ENCODE data around the gene PPP2R2C. TPM values are rescaled to one million over a fixed set of nuclear protein-coding genes. Genes with fewer than 3 reads are reported as not detected.

PPP2R2C gene
- total RNA-seq, 1 experiment from 2014 or later = 9.5 TPM

DNA sequence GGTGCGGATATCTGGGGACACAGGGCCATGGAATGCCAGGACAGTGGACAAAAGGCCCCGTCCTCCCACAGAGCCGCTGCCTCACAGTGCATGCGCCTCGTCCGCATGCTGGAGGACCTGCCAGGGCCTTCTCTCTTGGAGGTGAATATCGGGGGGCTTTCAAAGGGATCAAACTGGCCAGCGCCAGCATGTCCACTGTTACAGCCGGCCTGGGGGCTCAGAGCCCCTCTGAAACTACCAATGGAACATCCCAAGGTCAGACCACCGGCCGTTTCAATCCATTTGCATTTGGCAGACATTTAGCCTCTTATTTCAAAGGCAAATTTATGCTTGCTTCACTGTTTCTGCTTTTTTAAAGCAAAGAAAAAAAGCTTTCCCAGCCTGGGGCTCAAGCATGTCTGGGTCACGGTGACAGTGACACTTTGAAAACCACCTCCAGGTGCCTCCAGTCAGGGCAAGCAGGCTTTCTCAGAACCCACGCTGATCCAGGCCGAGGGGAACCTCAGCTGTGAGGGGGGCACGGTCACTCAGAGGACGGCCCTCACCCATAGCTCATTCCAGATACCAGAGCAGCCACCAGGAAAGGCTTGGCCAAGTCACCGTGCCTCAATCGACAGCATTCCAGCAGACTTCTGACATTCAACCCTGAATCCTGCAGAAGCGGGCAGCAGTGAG, 57.2 kb downstream of the PPP2R2C start:
- ATAC-seq = no peak
- Histone ChIP-seq H3K4me2 (ENCODE audit: low read length) (no peak overlapping the region), H3K4me1 (ENCODE audit: insufficient read depth, low read length) (no peaks in the 10 kb centered on the region), H3K9me3 (ENCODE audit: low read length) (no peaks in the 10 kb centered on the region), H3K27me3 (ENCODE audit: low read length) (no peaks in the 10 kb centered on the region), H3K9me2 (replicated peaks; ENCODE audit: low read length) (no peaks in the 10 kb centered on the region), H3K27ac (ENCODE audit: low read length) (no peak overlapping the region), H4K20me1 (ENCODE audit: low read length) (no peaks in the 10 kb centered on the region), H3F3A (ENCODE audit: low read length, unreplicated experiment) (no peaks in the 10 kb centered on the region), H2AFZ (ENCODE audit: low read length) (no peak overlapping the region), H3K9ac (ENCODE audit: low read length) (no peak overlapping the region), H3K79me2 (ENCODE audit: low read length) (no peaks in the 10 kb centered on the region), H3K4me3 (ENCODE audit: low read length) (no peak overlapping the region), H3K36me3 (ENCODE audit: low read depth, low read length) (no peaks in the 10 kb centered on the region)
- TF ChIP-seq, protein P1, sequence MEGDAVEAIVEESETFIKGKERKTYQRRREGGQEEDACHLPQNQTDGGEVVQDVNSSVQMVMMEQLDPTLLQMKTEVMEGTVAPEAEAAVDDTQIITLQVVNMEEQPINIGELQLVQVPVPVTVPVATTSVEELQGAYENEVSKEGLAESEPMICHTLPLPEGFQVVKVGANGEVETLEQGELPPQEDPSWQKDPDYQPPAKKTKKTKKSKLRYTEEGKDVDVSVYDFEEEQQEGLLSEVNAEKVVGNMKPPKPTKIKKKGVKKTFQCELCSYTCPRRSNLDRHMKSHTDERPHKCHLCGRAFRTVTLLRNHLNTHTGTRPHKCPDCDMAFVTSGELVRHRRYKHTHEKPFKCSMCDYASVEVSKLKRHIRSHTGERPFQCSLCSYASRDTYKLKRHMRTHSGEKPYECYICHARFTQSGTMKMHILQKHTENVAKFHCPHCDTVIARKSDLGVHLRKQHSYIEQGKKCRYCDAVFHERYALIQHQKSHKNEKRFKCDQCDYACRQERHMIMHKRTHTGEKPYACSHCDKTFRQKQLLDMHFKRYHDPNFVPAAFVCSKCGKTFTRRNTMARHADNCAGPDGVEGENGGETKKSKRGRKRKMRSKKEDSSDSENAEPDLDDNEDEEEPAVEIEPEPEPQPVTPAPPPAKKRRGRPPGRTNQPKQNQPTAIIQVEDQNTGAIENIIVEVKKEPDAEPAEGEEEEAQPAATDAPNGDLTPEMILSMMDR (conservative IDR thresholded peaks at IDR 0.05; ENCODE audit: low read depth, low read length) = no peak
- TF ChIP-seq EZH2phosphoT487 (IDR thresholded peaks at IDR 0.05; ENCODE audit: borderline replicate concordance, low read length) (no peak), EZH2 (IDR thresholded peaks at IDR 0.05; ENCODE audit: low read length, unreplicated experiment) (no peak)
- intact Hi-C loops (cut with micrococcal nuclease) = no loop called here
- no TSS peak for BruUV-seq (replicated peaks)
- DNase-seq = no peak
- ChIA-PET CTCF (no interaction called here), POLR2A (ENCODE audit: unreplicated experiment) (no interaction called here)

DNA sequence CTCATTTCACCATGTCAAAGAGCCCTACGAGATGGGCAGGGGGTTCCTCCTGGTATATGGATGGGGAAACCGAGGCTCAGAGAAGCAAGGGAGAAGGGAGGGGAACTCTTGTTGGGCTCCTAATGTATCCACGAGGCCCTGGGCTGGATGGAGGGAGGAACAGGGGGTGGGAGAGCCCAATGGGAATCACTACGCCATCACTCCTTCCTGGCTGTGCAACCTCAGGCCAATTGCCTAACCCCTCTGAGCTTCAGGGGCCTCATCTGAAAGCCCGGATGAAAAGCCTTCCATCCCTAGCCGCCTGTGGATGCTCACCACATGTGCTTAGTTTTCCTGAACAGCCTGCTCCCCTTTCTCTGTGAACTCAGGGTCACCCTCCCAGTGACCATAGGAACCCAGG, 57.8 kb downstream of the PPP2R2C start:
- H3F3A ChIP-seq (ENCODE audit: low read length, unreplicated experiment) = no peaks in the 10 kb centered on the region
- H3K79me2 ChIP-seq (ENCODE audit: low read length) = no peaks in the 10 kb centered on the region
- H4K20me1 ChIP-seq (ENCODE audit: low read length) = no peaks in the 10 kb centered on the region
- H3K27me3 ChIP-seq (ENCODE audit: low read length) = no peaks in the 10 kb centered on the region
- no peaks in the 10 kb centered on the region for H3K9me2 ChIP-seq (replicated peaks; ENCODE audit: low read length)
- H2AFZ ChIP-seq (ENCODE audit: low read length) = no peak overlapping the region
- intact Hi-C loops (cut with micrococcal nuclease) = no loop called here
- TF ChIP-seq EZH2 (IDR thresholded peaks at IDR 0.05; ENCODE audit: low read length, unreplicated experiment) (no peak), EZH2phosphoT487 (IDR thresholded peaks at IDR 0.05; ENCODE audit: borderline replicate concordance, low read length) (no peak)
- TF ChIP-seq, protein P1 (conservative IDR thresholded peaks at IDR 0.05; ENCODE audit: low read depth, low read length) = no peak
- no peak overlapping the region for H3K27ac ChIP-seq (ENCODE audit: low read length)
- no peak overlapping the region for H3K4me2 ChIP-seq (ENCODE audit: low read length)
- no peak for ATAC-seq
- H3K36me3 ChIP-seq (ENCODE audit: low read depth, low read length) = no peaks in the 10 kb centered on the region
- no peaks in the 10 kb centered on the region for H3K4me1 ChIP-seq (ENCODE audit: insufficient read depth, low read length)
- no peaks in the 10 kb centered on the region for H3K9me3 ChIP-seq (ENCODE audit: low read length)
- POLR2A ChIA-PET (ENCODE audit: unreplicated experiment) = no interaction called here
- no peak for DNase-seq
- BruUV-seq (replicated peaks) = no TSS peak
- CTCF ChIA-PET = no interaction called here
- no peak overlapping the region for H3K9ac ChIP-seq (ENCODE audit: low read length)
- H3K4me3 ChIP-seq (ENCODE audit: low read length) = no peak overlapping the region

DNA sequence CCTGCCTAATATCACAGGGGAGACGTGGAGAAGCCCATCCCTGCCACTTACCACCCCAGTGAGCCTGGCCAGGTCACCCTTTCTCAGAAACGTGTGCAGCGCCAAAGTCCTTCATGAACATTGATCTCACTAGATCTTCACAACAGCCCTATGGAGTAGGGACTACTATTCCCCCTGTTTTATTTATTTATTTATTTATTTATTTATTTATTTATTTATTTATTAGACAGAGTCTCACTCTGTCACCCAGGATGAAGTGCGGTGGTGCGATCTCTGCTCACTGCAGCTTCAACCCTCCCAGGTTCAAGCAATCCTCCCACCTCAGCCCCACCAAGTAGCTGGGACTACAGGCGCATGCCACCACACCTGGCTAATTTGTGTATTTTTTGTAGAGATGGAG, 61.8 kb downstream of the PPP2R2C start:
- Histone ChIP-seq H3K4me1 (ENCODE audit: insufficient read depth, low read length) (no peaks in the 10 kb centered on the region), H3K79me2 (ENCODE audit: low read length) (no peaks in the 10 kb centered on the region), H3K9me3 (ENCODE audit: low read length) (no peaks in the 10 kb centered on the region), H3K4me3 (ENCODE audit: low read length) (no peak overlapping the region), H3K36me3 (ENCODE audit: low read depth, low read length) (no peaks in the 10 kb centered on the region), H2AFZ (ENCODE audit: low read length) (no peak overlapping the region), H3F3A (ENCODE audit: low read length, unreplicated experiment) (no peaks in the 10 kb centered on the region), H3K9ac (ENCODE audit: low read length) (no peak overlapping the region), H3K27ac (ENCODE audit: low read length) (no peak overlapping the region), H4K20me1 (ENCODE audit: low read length) (no peaks in the 10 kb centered on the region), H3K9me2 (replicated peaks; ENCODE audit: low read length) (no peaks in the 10 kb centered on the region), H3K4me2 (ENCODE audit: low read length) (no peak overlapping the region), H3K27me3 (ENCODE audit: low read length) (no peaks in the 10 kb centered on the region)
- ATAC-seq (no peak), DNase-seq (no peak)
- ChIA-PET CTCF (no interaction called here), POLR2A (ENCODE audit: unreplicated experiment) (no interaction called here)
- no TSS peak for BruUV-seq (replicated peaks)
- intact Hi-C loops (cut with micrococcal nuclease) = no loop called here
- TF ChIP-seq EZH2phosphoT487 (IDR thresholded peaks at IDR 0.05; ENCODE audit: borderline replicate concordance, low read length) (no peak), EZH2 (IDR thresholded peaks at IDR 0.05; ENCODE audit: low read length, unreplicated experiment) (no peak)
- TF ChIP-seq, protein P1 (conservative IDR thresholded peaks at IDR 0.05; ENCODE audit: low read depth, low read length) = no peak

All from PC-3 (cell line).